BE2C (cell line): Measurements from ENCODE around the gene PDE5A.

Experiments
- DNase-seq: peaks from one replicate; pipeline ENCODE4 v3.0.0-alpha.2; 2020
- H3K27me3 ChIP-seq: fragments of 250-450 bp; sonication (Bioruptor Pico); 2 replicates; pipeline ENCODE4 v1.5.1; 2020; ENCODE audit warnings: mild to moderate bottlenecking
- H3K36me3 ChIP-seq: fragments of 250-450 bp; sonication (Bioruptor Pico); 2 replicates; pipeline ENCODE4 v1.5.1; 2020; ENCODE audit warnings: mild to moderate bottlenecking
- H3K4me1 ChIP-seq: fragments of 250-450 bp; sonication (Bioruptor Pico); 2 replicates; pipeline ENCODE4 v1.5.1; 2020
- H3K4me3 ChIP-seq: 2 replicates; pipeline ENCODE4 v1.5.1; 2011; ENCODE audit warnings: low read depth, low read length
- H3K9me3 ChIP-seq: fragments of 250-450 bp; sonication (Bioruptor Pico); 2 replicates; pipeline ENCODE4 v1.5.1; 2020
- CTCF ChIP-seq: IDR thresholded peaks from 2 replicates; pipeline ENCODE4 v1.5.1; 2012; ENCODE audit warnings: mild to moderate bottlenecking, low read depth, low read length

The PDE5A gene

GRCh38 chr4:119518915-119519410 is 109.6 kb downstream of the PDE5A start:
- TF ChIP-seq CTCF = no peak
- no peaks in the 10 kb centered on the region for H3K27me3 ChIP-seq
- H3K4me1 ChIP-seq = no peaks in the 10 kb centered on the region
- no peak overlapping the region for H3K4me3 ChIP-seq
- peaks cover 5% of the 10 kb centered on the region for H3K36me3 ChIP-seq
- no peak for DNase-seq
- H3K9me3 ChIP-seq = no peaks in the 10 kb centered on the region

- Histone ChIP-seq H3K36me3 (peaks cover 5% of the 10 kb centered on the region), H3K9me3 (no peaks in the 10 kb centered on the region), H3K27me3 (no peaks in the 10 kb centered on the region), H3K4me1 (no peaks in the 10 kb centered on the region), H3K4me3 (no peak overlapping the region)
- TF ChIP-seq CTCF = no peak
- DNase-seq = no peak
Measured at GRCh38 chr4:119518230-119518892, 110.2 kb downstream of the PDE5A start.

GRCh38 chr4:119517361-119518229 is 111.0 kb downstream of the PDE5A start:
- Histone ChIP-seq H3K36me3 (peaks cover 11% of the 10 kb centered on the region), H3K9me3 (no peaks in the 10 kb centered on the region), H3K4me1 (no peaks in the 10 kb centered on the region), H3K4me3 (no peak overlapping the region), H3K27me3 (no peaks in the 10 kb centered on the region)
- TF ChIP-seq CTCF = no peak
- no peak for DNase-seq

- H3K4me3 ChIP-seq = no peak overlapping the region
- no peaks in the 10 kb centered on the region for H3K9me3 ChIP-seq
- H3K36me3 ChIP-seq = peaks cover 11% of the 10 kb centered on the region
- no peak for TF ChIP-seq CTCF
- H3K27me3 ChIP-seq = no peaks in the 10 kb centered on the region
- no peaks in the 10 kb centered on the region; the same call in 1 of the 2 replicates for H3K4me1 ChIP-seq
- no peak for DNase-seq
Measured at GRCh38 chr4:119512398-119512797, 116.2 kb downstream of the PDE5A start.

- no peak for TF ChIP-seq CTCF
- Histone ChIP-seq H3K9me3 (no peaks in the 10 kb centered on the region), H3K27me3 (no peaks in the 10 kb centered on the region), H3K36me3 (peaks cover 11% of the 10 kb centered on the region), H3K4me3 (no peak overlapping the region), H3K4me1 (no peaks in the 10 kb centered on the region; the same call in 1 of the 2 replicates)
- no peak for DNase-seq
Measured at GRCh38 chr4:119510395-119511149, 118.0 kb downstream of the PDE5A start.
